Transverse colon (tissue), 4 donors: Measurements from ENCODE around the gene WFDC10A. TPM values are rescaled to one million over a fixed set of nuclear protein-coding genes. Genes with fewer than 3 reads are reported as not detected.
"Not testable (repeated sequence)": the region's sequence is repeated elsewhere in the genome, so short reads cannot be mapped to it uniquely, and the experiment has no call there.

ENCODE experiments used
- DNase-seq: peaks from one replicate; pipeline ENCODE4 v3.0.0-alpha.2; 2019
- H3K27ac ChIP-seq, 4 donors: fragments of 200-600 bp; sonication (generic); 2 replicates each; pipeline ENCODE4 v1.5.1; 2016 to 2018; ENCODE audit warnings: inconsistent platforms in 4 of 4
- H3K27me3 ChIP-seq: fragments of 200-600 bp; sonication (generic); 2 replicates; pipeline ENCODE4 v1.5.1; 2017; ENCODE audit warnings: inconsistent platforms
- H3K36me3 ChIP-seq, 4 donors: fragments of 200-600 bp; sonication (generic); 2 replicates each; pipeline ENCODE4 v1.5.1; 2017 to 2019; ENCODE audit warnings: inconsistent platforms in 4 of 4
- H3K4me1 ChIP-seq, 4 donors: fragments of 200-600 bp; sonication (generic); 2 replicates each; pipeline ENCODE4 v1.5.1; 2017 to 2020; ENCODE audit warnings: inconsistent platforms in 4 of 4
- H3K4me3 ChIP-seq, 4 donors: fragments of 200-600 bp; sonication (generic); 1 replicate in 1 of 4; 2 replicates in 3 of 4; pipeline versions ENCODE4 v1.5.1 to v1.6.1; 2017 to 2019; ENCODE audit warnings: inconsistent platforms in 4 of 4
- H3K9me3 ChIP-seq, 2 donors: fragments of 200-600 bp; sonication (generic); 2 replicates each; pipeline ENCODE4 v1.5.1; 2017 to 2019; ENCODE audit warnings: inconsistent platforms in 2 of 2
- CTCF ChIP-seq, 5 experiments: fragments of 200-600 bp in 3 of 5; fragments of 450-650 bp in 2 of 5; sonication (generic) in 3 of 5; IDR thresholded peaks; 1 replicate in 2 of 5; 2 replicates in 3 of 5; pipeline ENCODE4 v1.5.1; 2016 to 2017; ENCODE audit warnings: antibody characterized with exemption in 5 of 5, inconsistent platforms in 3 of 5, mild to moderate bottlenecking in 2 of 5, moderate library complexity in 1 of 5
- EP300 ChIP-seq: sonication (generic); formaldehyde crosslinking; IDR thresholded peaks from one replicate; pipeline ENCODE4 v1.6.1; 2017; ENCODE audit warnings: antibody characterized with exemption, low read depth
- POLR2A ChIP-seq: fragments of 450-650 bp; IDR thresholded peaks from one replicate; pipeline ENCODE4 v1.6.1; 2016; ENCODE audit warnings: antibody characterized with exemption, mild to moderate bottlenecking, moderate library complexity
- POLR2AphosphoS5 ChIP-seq, 3 donors: sonication (generic); formaldehyde crosslinking; IDR thresholded peaks; one replicate each; pipeline ENCODE4 v1.6.1; 2016; ENCODE audit warnings: antibody characterized with exemption in 3 of 3
- WGBS, 2 donors: methylation state at CpG; one replicate each; pipeline ENCODE4 v1.1.5; 2018; ENCODE audit warnings: low coverage in 1 of 2; 5-methylcytosine and 5-hydroxymethylcytosine counted together
- in situ Hi-C, 4 donors: fragments of 200-750 bp; cut with MboI; loops; one replicate each; pipeline versions ENCODE4 v1.15.0 to v1.15.1; 2017; ENCODE audit warnings: low sequenced_read_pairs in 3 of 4, low pct_ligation_motif_present in 1 of 4, low pct_unique_long_range_greater_than_20kb in 1 of 4
- intact Hi-C: fragments of 100-400 bp; cut with DNase I; formaldehyde crosslinking; loops from one replicate; pipeline ENCODE4 v1.15.1; 2023; ENCODE audit warnings: low total_unique reads
- total RNA-seq, 4 donors: library from RNA; depleted of rRNA; stranded (reverse); fragments of >200 nt; gene quantifications; one replicate each; pipeline ENCODE4 v1.1.0, GENCODE V29; 2016

WFDC10A gene
- not detected for total RNA-seq

GRCh38 chr20:45629496-45630100, at the start of gene WFDC10A:
WFDC10A (plus strand) TSS chr20:45629739; CDS start chr20:45629814, 75 bp downstream.
- TF ChIP-seq POLR2A, result no peak
- peak; percentile 55 to 74 (median 66) for TF ChIP-seq CTCF (IDR thresholded peaks at IDR 0.05)
- Histone ChIP-seq H3K36me3 (no peaks in the 10 kb centered on the region), H3K9me3 (no peaks in the 10 kb centered on the region), H3K4me1 (peaks cover 0 to 4% (median 0%) of the 10 kb centered on the region in 4 donors), H3K4me3 (no peak within 1 kb of the TSS), H3K27me3 (no peaks in the 10 kb centered on the region), H3K27ac (no peak within 1 kb of the TSS)
- in situ Hi-C loops (no loop called here), intact Hi-C loops (no loop called here)
- DNase-seq, result peak; percentile 47
- WGBS, 2 donors, result 8 to 13% methylated on average over 9 of the region's 9 CpGs

GRCh38 chr20:45581702-45582101, 47.8 kb upstream of the WFDC10A start:
- in situ Hi-C loops, result loop anchor here in 1 of 4 donors (25.0 kb wide), 1 partner anchor 181 kb away; no protein-coding TSS in a partner anchor
- Histone ChIP-seq H3K9me3 (no peaks in the 10 kb centered on the region), H3K27me3 (no peaks in the 10 kb centered on the region), H3K4me1 (no peaks in the 10 kb centered on the region), H3K36me3 (no peaks in the 10 kb centered on the region), H3K27ac (no peak overlapping the region), H3K4me3 (no peak overlapping the region)
- DNase-seq, result no peak
- TF ChIP-seq EP300 (no peak), CTCF (IDR thresholded peaks at IDR 0.05) (no peak), POLR2AphosphoS5 (IDR thresholded peaks at IDR 0.05) (no peak), POLR2A (no peak)
- intact Hi-C loops, result no loop called here

GRCh38 chr20:45583502-45583901, 46.0 kb upstream of the WFDC10A start:
- 87% methylated on average over 3 of the region's 3 CpGs; no CpG with 5 or more reads in 1 of the 2 donors for WGBS, 2 donors
- no peaks in the 10 kb centered on the region for H3K27me3 ChIP-seq
- H3K9me3 ChIP-seq, result no peaks in the 10 kb centered on the region
- in situ Hi-C loops (loop anchor here in 1 of 4 donors (25.0 kb wide), 1 partner anchor 179 kb away; no protein-coding TSS in a partner anchor), intact Hi-C loops (no loop called here)
- TF ChIP-seq POLR2AphosphoS5 (IDR thresholded peaks at IDR 0.05), result no peak
- no peak for DNase-seq
- H3K4me3 ChIP-seq, result no peak overlapping the region
- no peaks in the 10 kb centered on the region for H3K36me3 ChIP-seq
- H3K4me1 ChIP-seq, result no peaks in the 10 kb centered on the region
- H3K27ac ChIP-seq, result no peak overlapping the region

GRCh38 chr20:45584294-45584693, 45.2 kb upstream of the WFDC10A start:
- H3K27me3 ChIP-seq, H3K27ac ChIP-seq, H3K36me3 ChIP-seq, DNase-seq, intact Hi-C loops, H3K4me3 ChIP-seq, H3K9me3 ChIP-seq, H3K4me1 ChIP-seq: not testable (repeated sequence)
- WGBS, 2 donors, result 89 to 90% methylated on average over 4 to 5 of the region's 5 CpGs
- in situ Hi-C loops, result loop anchor here in 1 of 4 donors (25.0 kb wide), 1 partner anchor 178 kb away; no protein-coding TSS in a partner anchor

GRCh38 chr20:45585986-45586385, 43.6 kb upstream of the WFDC10A start:
- H3K36me3 ChIP-seq, DNase-seq, intact Hi-C loops, H3K4me3 ChIP-seq, H3K9me3 ChIP-seq, H3K27me3 ChIP-seq, H3K27ac ChIP-seq, H3K4me1 ChIP-seq: not testable (repeated sequence)
- WGBS, 2 donors, result 71 to 80% methylated on average over 4 to 5 of the region's 5 CpGs
- in situ Hi-C loops, result loop anchor here in 1 of 4 donors (25.0 kb wide), 1 partner anchor 176 kb away; no protein-coding TSS in a partner anchor

GRCh38 chr20:45588800-45589199, 40.7 kb upstream of the WFDC10A start:
- Histone ChIP-seq H3K4me1 (no peaks in the 10 kb centered on the region), H3K36me3 (no peaks in the 10 kb centered on the region), H3K4me3 (no peak overlapping the region), H3K9me3 (no peaks in the 10 kb centered on the region), H3K27me3 (no peaks in the 10 kb centered on the region), H3K27ac (no peak overlapping the region)
- DNase-seq, result no peak
- in situ Hi-C loops (loop anchor here in 1 of 4 donors (25.0 kb wide), 1 partner anchor 174 kb away; no protein-coding TSS in a partner anchor), intact Hi-C loops (no loop called here)
- WGBS, 2 donors, result 74 to 91% methylated on average over 2 of the region's 2 CpGs
- TF ChIP-seq EP300 (no peak), POLR2A (no peak), CTCF (IDR thresholded peaks at IDR 0.05) (no peak), POLR2AphosphoS5 (IDR thresholded peaks at IDR 0.05) (no peak)
